Neural progenitor cell (in vitro differentiated cells): ENCODE measurements around the gene ADGRD1. TPM values are rescaled to one million over a fixed set of nuclear protein-coding genes. Genes with fewer than 3 reads are reported as not detected.

Experiments used
- DNase-seq: peaks from one replicate; pipeline ENCODE4 v3.0.0-alpha.2; 2016; ENCODE audit warnings: low spot score
- H2AFZ ChIP-seq: fragments of 200-600 bp; sonication (generic); replicated peaks from 2 replicates; pipeline ENCODE4 v1.6.1; 2016; ENCODE audit warnings: antibody characterized with exemption
- H3F3A ChIP-seq: fragments of 200-600 bp; sonication (generic); 2 replicates; pipeline ENCODE4 v1.6.1; 2016; ENCODE audit warnings: antibody characterized with exemption, low read depth
- H3K27ac ChIP-seq: fragments of 200-600 bp; sonication (generic); 2 replicates; pipeline ENCODE4 v1.5.1; 2016; ENCODE audit warnings: mild to moderate bottlenecking
- H3K27me3 ChIP-seq: fragments of 200-600 bp; sonication (generic); 2 replicates; pipeline ENCODE4 v1.6.1; 2016; ENCODE audit warnings: mild to moderate bottlenecking, moderate library complexity
- H3K36me3 ChIP-seq: fragments of 200-600 bp; sonication (generic); 2 replicates; pipeline ENCODE4 v1.5.1; 2016
- H3K4me1 ChIP-seq: fragments of 200-600 bp; sonication (generic); 2 replicates; pipeline ENCODE4 v1.6.1; 2016; ENCODE audit warnings: mixed run types
- H3K4me2 ChIP-seq: fragments of 200-600 bp; sonication (generic); 2 replicates; pipeline ENCODE4 v1.6.1; 2016
- H3K4me3 ChIP-seq: fragments of 200-600 bp; sonication (generic); 2 replicates; pipeline ENCODE4 v1.5.1; 2016
- H3K79me2 ChIP-seq: fragments of 200-600 bp; sonication (generic); 2 replicates; pipeline ENCODE4 v1.6.1; 2016; ENCODE audit warnings: low read depth
- H3K9ac ChIP-seq: fragments of 200-600 bp; sonication (generic); 2 replicates; pipeline ENCODE4 v1.6.1; 2016
- H3K9me3 ChIP-seq: fragments of 200-600 bp; sonication (generic); 2 replicates; pipeline ENCODE4 v1.5.1; 2016; ENCODE audit warnings: low read depth
- H4K20me1 ChIP-seq: fragments of 200-600 bp; sonication (generic); 2 replicates; pipeline ENCODE4 v1.6.1; 2016; ENCODE audit warnings: low read depth
- H3K27ac Mint-ChIP-seq: 3 replicates; pipeline ENCODE4 v1.8.0; 2021; ENCODE audit warnings: mixed read lengths
- H3K27me3 Mint-ChIP-seq: 2 replicates; pipeline ENCODE4 v1.8.0; 2022; ENCODE audit warnings: low read depth, mild to moderate bottlenecking, inconsistent platforms, moderate library complexity, mixed read lengths; ENCODE audit not compliant: insufficient read depth
- H3K36me3 Mint-ChIP-seq: 3 replicates; pipeline ENCODE4 v1.8.0; 2021; ENCODE audit warnings: mixed read lengths
- H3K4me1 Mint-ChIP-seq: 3 replicates; pipeline ENCODE4 v1.8.0; 2021; ENCODE audit warnings: mixed read lengths
- H3K4me3 Mint-ChIP-seq: 3 replicates; pipeline ENCODE4 v1.8.0; 2021; ENCODE audit warnings: mild to moderate bottlenecking, moderate library complexity, mixed read lengths
- H3K9me3 Mint-ChIP-seq: 3 replicates; pipeline ENCODE4 v1.8.0; 2020; ENCODE audit warnings: mixed read lengths
- EZH2 ChIP-seq: fragments of 200-600 bp; sonication (generic); IDR thresholded peaks from 2 replicates; pipeline ENCODE4 v1.6.1; 2017; ENCODE audit warnings: antibody characterized with exemption, mild to moderate bottlenecking, moderate library complexity
- EZH2phosphoT487 ChIP-seq: fragments of 200-600 bp; sonication (generic); IDR thresholded peaks from 2 replicates; pipeline ENCODE4 v1.6.1; 2017; ENCODE audit warnings: antibody characterized with exemption
- total RNA-seq: library from RNA; depleted of rRNA; stranded (reverse); fragments of >200 nt; gene quantifications from 2 replicates; pipeline ENCODE4 v1.2.3, GENCODE V29; 2015; ENCODE audit warnings: low replicate concordance
- TF ChIP-seq, protein P1 (sequence below): fragments of 200-600 bp; sonication (generic); IDR thresholded peaks from 2 replicates; pipeline ENCODE4 v1.5.1; 2017; ENCODE audit warnings: antibody characterized with exemption, mild to moderate bottlenecking

The ADGRD1 gene
- total RNA-seq, 1 donor from 2014 or later = not detected

- H3K4me1 Mint-ChIP-seq = peaks cover 17% of the 10 kb centered on the region
- Histone ChIP-seq H3K4me2 (no peak overlapping the region), H3K9ac (no peak overlapping the region), H3F3A (no peaks in the 10 kb centered on the region), H3K27me3 (no peaks in the 10 kb centered on the region), H2AFZ (no peak overlapping the region), H3K4me1 (no peaks in the 10 kb centered on the region), H3K36me3 (no peaks in the 10 kb centered on the region), H3K27ac (no peak overlapping the region), H3K9me3 (no peaks in the 10 kb centered on the region), H3K4me3 (no peak overlapping the region), H4K20me1 (no peaks in the 10 kb centered on the region), H3K79me2 (no peaks in the 10 kb centered on the region)
- H3K36me3 Mint-ChIP-seq = no peaks in the 10 kb centered on the region
- H3K4me3 Mint-ChIP-seq = no peak overlapping the region
- peaks cover 39% of the 10 kb centered on the region for H3K27me3 Mint-ChIP-seq
- DNase-seq = no peak
- H3K9me3 Mint-ChIP-seq = no peaks in the 10 kb centered on the region
- H3K27ac Mint-ChIP-seq = peak overlapping the region; percentile 23
- TF ChIP-seq, protein P1, sequence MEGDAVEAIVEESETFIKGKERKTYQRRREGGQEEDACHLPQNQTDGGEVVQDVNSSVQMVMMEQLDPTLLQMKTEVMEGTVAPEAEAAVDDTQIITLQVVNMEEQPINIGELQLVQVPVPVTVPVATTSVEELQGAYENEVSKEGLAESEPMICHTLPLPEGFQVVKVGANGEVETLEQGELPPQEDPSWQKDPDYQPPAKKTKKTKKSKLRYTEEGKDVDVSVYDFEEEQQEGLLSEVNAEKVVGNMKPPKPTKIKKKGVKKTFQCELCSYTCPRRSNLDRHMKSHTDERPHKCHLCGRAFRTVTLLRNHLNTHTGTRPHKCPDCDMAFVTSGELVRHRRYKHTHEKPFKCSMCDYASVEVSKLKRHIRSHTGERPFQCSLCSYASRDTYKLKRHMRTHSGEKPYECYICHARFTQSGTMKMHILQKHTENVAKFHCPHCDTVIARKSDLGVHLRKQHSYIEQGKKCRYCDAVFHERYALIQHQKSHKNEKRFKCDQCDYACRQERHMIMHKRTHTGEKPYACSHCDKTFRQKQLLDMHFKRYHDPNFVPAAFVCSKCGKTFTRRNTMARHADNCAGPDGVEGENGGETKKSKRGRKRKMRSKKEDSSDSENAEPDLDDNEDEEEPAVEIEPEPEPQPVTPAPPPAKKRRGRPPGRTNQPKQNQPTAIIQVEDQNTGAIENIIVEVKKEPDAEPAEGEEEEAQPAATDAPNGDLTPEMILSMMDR = no peak
- TF ChIP-seq EZH2phosphoT487 = no peak
- no peak for TF ChIP-seq EZH2
These were observed 62.1 kb downstream of the ADGRD1 start for GRCh38 chr12:131015581-131016337.

- H3K79me2 ChIP-seq = no peaks in the 10 kb centered on the region
- Mint-ChIP-seq H3K27ac (peak overlapping the region; percentile 96), H3K36me3 (no peaks in the 10 kb centered on the region), H3K4me3 (peak overlapping the region; percentile 48), H3K9me3 (no peaks in the 10 kb centered on the region), H3K4me1 (peaks cover 20% of the 10 kb centered on the region), H3K27me3 (peaks cover 34% of the 10 kb centered on the region)
- TF ChIP-seq EZH2 (no peak), EZH2phosphoT487 (no peak)
- TF ChIP-seq, protein P1 = no peak
- no peaks in the 10 kb centered on the region for H3K9me3 ChIP-seq
- no peak overlapping the region for H3K27ac ChIP-seq
- H3K4me3 ChIP-seq = no peak overlapping the region
- H3K4me1 ChIP-seq = no peaks in the 10 kb centered on the region
- no peak for DNase-seq
- no peak overlapping the region for H3K9ac ChIP-seq
- no peaks in the 10 kb centered on the region for H4K20me1 ChIP-seq
- H3K36me3 ChIP-seq = no peaks in the 10 kb centered on the region
- H3K27me3 ChIP-seq = no peaks in the 10 kb centered on the region
- no peaks in the 10 kb centered on the region for H3F3A ChIP-seq
- H2AFZ ChIP-seq = no peak overlapping the region
- H3K4me2 ChIP-seq = no peak overlapping the region
These were observed 63.8 kb downstream of the ADGRD1 start for GRCh38 chr12:131017477-131017991.

- Histone ChIP-seq H3K27me3 (no peaks in the 10 kb centered on the region), H3K9ac (no peak overlapping the region), H3K79me2 (no peaks in the 10 kb centered on the region), H4K20me1 (no peaks in the 10 kb centered on the region), H3K36me3 (no peaks in the 10 kb centered on the region), H3K27ac (no peak overlapping the region), H3K4me3 (no peak overlapping the region), H3F3A (no peaks in the 10 kb centered on the region), H3K9me3 (no peaks in the 10 kb centered on the region), H2AFZ (no peak overlapping the region), H3K4me2 (no peak overlapping the region), H3K4me1 (no peaks in the 10 kb centered on the region)
- peaks cover 24% of the 10 kb centered on the region for H3K4me1 Mint-ChIP-seq
- no peak overlapping the region for H3K4me3 Mint-ChIP-seq
- H3K27me3 Mint-ChIP-seq = peaks cover 32% of the 10 kb centered on the region
- H3K27ac Mint-ChIP-seq = no peak overlapping the region
- H3K36me3 Mint-ChIP-seq = no peaks in the 10 kb centered on the region
- peak; percentile 16 for DNase-seq
- no peaks in the 10 kb centered on the region for H3K9me3 Mint-ChIP-seq
- TF ChIP-seq EZH2phosphoT487 (no peak), EZH2 (no peak)
- TF ChIP-seq, protein P1 = no peak
These were observed 64.4 kb downstream of the ADGRD1 start for GRCh38 chr12:131018019-131018620.
